ENCODE data around the gene HYLS1. TPM values are rescaled to one million over a fixed set of nuclear protein-coding genes. Genes with fewer than 3 reads are reported as not detected.

The HYLS1 gene
- total and polyA plus RNA-seq, 10 of the 15 experiments (the other 5 are each of a cell fraction or from before 2014, with no cell fraction given) = 11.7 to 35.1 (median 17.6) TPM

DNA sequence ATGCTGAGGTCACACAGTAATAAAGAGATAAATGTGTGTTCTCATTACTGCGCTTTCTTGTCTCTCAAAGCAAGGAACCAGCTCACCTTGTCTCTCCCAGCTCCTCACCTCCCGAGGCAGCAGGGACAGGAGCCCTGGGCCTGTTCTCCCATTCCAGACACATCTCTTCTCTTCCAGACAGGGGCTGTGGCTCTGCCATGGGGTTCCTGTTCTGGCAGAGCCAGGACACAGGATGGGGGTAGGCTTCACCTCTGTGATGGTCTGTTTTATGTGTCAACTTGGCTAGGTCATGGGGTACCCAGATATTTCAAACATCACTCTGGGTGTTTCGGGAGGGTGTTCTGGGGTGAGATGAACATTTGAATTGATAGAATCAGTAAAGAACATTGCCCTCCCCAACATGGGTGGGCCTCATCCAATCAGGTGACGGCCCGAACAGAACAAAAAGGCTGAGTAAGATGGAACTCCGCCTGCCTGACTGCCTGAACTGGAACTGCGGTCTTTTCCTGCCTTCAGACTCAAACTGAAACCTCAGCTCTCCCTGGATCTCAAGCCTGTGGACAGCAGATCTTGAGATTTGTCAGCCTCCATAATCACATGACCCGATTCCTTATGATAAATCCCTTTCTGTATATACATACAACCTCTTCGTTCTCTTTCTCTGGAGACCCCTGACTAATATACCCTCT, 56.3 kb downstream of the HYLS1 start (continued):
- TF ChIP-seq, protein P1, sequence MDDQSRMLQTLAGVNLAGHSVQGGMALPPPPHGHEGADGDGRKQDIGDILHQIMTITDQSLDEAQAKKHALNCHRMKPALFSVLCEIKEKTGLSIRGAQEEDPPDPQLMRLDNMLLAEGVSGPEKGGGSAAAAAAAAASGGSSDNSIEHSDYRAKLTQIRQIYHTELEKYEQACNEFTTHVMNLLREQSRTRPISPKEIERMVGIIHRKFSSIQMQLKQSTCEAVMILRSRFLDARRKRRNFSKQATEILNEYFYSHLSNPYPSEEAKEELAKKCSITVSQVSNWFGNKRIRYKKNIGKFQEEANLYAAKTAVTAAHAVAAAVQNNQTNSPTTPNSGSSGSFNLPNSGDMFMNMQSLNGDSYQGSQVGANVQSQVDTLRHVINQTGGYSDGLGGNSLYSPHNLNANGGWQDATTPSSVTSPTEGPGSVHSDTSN (IDR thresholded peaks at IDR 0.05; ENCODE audit: insufficient replicate concordance, low read depth, low read length) = no peak
- TF ChIP-seq BRCA1 (IDR thresholded peaks at IDR 0.05; ENCODE audit: low read depth, low read length) = no peak
- TF ChIP-seq, protein P2, sequence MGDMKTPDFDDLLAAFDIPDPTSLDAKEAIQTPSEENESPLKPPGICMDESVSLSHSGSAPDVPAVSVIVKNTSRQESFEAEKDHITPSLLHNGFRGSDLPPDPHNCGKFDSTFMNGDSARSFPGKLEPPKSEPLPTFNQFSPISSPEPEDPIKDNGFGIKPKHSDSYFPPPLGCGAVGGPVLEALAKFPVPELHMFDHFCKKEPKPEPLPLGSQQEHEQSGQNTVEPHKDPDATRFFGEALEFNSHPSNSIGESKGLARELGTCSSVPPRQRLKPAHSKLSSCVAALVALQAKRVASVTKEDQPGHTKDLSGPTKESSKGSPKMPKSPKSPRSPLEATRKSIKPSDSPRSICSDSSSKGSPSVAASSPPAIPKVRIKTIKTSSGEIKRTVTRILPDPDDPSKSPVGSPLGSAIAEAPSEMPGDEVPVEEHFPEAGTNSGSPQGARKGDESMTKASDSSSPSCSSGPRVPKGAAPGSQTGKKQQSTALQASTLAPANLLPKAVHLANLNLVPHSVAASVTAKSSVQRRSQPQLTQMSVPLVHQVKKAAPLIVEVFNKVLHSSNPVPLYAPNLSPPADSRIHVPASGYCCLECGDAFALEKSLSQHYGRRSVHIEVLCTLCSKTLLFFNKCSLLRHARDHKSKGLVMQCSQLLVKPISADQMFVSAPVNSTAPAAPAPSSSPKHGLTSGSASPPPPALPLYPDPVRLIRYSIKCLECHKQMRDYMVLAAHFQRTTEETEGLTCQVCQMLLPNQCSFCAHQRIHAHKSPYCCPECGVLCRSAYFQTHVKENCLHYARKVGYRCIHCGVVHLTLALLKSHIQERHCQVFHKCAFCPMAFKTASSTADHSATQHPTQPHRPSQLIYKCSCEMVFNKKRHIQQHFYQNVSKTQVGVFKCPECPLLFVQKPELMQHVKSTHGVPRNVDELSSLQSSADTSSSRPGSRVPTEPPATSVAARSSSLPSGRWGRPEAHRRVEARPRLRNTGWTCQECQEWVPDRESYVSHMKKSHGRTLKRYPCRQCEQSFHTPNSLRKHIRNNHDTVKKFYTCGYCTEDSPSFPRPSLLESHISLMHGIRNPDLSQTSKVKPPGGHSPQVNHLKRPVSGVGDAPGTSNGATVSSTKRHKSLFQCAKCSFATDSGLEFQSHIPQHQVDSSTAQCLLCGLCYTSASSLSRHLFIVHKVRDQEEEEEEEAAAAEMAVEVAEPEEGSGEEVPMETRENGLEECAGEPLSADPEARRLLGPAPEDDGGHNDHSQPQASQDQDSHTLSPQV (IDR thresholded peaks at IDR 0.05) = no peak

DNA sequence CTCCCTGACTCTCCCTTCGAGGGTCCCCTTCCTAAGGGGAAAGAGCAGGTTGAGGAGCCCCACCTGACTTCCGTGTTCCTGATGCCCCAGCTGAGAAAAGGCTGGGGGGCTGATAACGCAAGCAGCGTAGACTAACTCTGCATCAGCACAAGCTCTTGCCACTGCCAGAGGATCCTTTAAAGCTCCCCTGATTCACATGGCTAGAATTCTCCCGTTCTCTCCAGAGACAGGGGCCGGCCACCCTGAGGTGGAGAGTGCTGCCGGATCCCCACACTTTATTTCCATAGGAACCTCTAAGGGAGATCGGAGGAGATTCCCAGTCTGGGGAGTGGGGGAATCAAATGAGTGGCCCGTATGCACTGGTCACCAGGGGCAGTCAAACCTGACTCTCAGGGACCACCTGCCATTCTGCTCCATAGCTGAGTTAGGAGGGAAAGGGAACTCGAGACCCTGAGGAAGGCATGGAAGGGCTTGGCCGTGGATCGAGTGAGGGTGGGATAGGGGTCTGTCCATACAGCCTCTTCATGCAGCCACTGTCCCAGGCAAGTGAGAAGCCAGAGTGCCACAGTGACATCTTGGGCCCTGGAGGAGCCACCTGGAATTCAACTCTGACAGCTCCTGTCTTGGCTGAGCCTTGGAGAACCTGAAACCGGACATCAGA, 57.0 kb downstream of the HYLS1 start:
- intact Hi-C loops (cut with micrococcal nuclease; ENCODE audit: unreplicated experiment) (no loop called here), in situ Hi-C loops (cut with MboI) (no loop called here)
- no peaks in the 10 kb centered on the region for H3K36me3 ChIP-seq (ENCODE audit: control insufficient read depth in 2 of 2, insufficient read depth in 2 of 2, low read length in 1 of 2)
- H4K20me1 ChIP-seq (ENCODE audit: control insufficient read depth, insufficient read depth) = no peaks in the 10 kb centered on the region
- no peaks in the 10 kb centered on the region; a peak in 1 of 4 replicates for H3K27me3 ChIP-seq (replicated peaks in 1 of 2; ENCODE audit: control insufficient read depth in 2 of 2, insufficient read depth in 2 of 2, low read length in 1 of 2)
- H3K4me1 ChIP-seq (ENCODE audit: control insufficient read depth, insufficient read depth, low read length) = no peaks in the 10 kb centered on the region
- no peak for ATAC-seq
- ChIA-PET SMC1A (ENCODE audit: uncharacterized antibody, unreplicated experiment) (interaction anchor here (1.3 to 6.2 kb wide), 3 partner anchors 95 to 250 kb away, joined by 4 to 45 read pairs (median 5); no protein-coding TSS in a partner anchor), RAD21 (ENCODE audit: unreplicated experiment) (interaction anchor here (2.9 kb wide), 1 partner anchor 243 kb away, joined by 8 read pairs; no protein-coding TSS in a partner anchor), CTCF (interaction anchor here (0.5 to 12.1 kb wide), 5 partner anchors 9 to 246 kb away, joined by 3 to 220 read pairs (median 4); no protein-coding TSS in a partner anchor), POLR2A (interaction anchor here (1.0 kb wide), 1 partner anchor 54 kb away, joined by 3 read pairs; no protein-coding TSS in a partner anchor)
- H3K4me2 ChIP-seq (ENCODE audit: control insufficient read depth, insufficient read depth) = no peak overlapping the region
- FAIRE-seq = no peak
- no TSS peak for BruUV-seq (replicated peaks)
- 28% methylated on average over 13 of the region's 13 CpGs for WGBS (ENCODE audit: insufficient coverage, insufficient replicate concordance, low lambda C conversion rate, missing lambda C conversion rate)
- H3K79me2 ChIP-seq (ENCODE audit: control insufficient read depth, insufficient read depth, low read length) = no peaks in the 10 kb centered on the region
- no peak for DNase-seq (ENCODE audit: low read depth, low spot score)
- H3K9ac ChIP-seq (ENCODE audit: control insufficient read depth, insufficient read depth, low read length) = no peak overlapping the region
- no peak overlapping the region for H3K27ac ChIP-seq (ENCODE audit: control insufficient read depth, insufficient read depth)
- no peak overlapping the region for H2AFZ ChIP-seq (ENCODE audit: control insufficient read depth, low read depth, low read length)
- no peak overlapping the region for H3K4me3 ChIP-seq
- H3K9me3 ChIP-seq (replicated peaks; ENCODE audit: control insufficient read depth, insufficient read depth, low read length) = no peaks in the 10 kb centered on the region
- TF ChIP-seq, protein P3, sequence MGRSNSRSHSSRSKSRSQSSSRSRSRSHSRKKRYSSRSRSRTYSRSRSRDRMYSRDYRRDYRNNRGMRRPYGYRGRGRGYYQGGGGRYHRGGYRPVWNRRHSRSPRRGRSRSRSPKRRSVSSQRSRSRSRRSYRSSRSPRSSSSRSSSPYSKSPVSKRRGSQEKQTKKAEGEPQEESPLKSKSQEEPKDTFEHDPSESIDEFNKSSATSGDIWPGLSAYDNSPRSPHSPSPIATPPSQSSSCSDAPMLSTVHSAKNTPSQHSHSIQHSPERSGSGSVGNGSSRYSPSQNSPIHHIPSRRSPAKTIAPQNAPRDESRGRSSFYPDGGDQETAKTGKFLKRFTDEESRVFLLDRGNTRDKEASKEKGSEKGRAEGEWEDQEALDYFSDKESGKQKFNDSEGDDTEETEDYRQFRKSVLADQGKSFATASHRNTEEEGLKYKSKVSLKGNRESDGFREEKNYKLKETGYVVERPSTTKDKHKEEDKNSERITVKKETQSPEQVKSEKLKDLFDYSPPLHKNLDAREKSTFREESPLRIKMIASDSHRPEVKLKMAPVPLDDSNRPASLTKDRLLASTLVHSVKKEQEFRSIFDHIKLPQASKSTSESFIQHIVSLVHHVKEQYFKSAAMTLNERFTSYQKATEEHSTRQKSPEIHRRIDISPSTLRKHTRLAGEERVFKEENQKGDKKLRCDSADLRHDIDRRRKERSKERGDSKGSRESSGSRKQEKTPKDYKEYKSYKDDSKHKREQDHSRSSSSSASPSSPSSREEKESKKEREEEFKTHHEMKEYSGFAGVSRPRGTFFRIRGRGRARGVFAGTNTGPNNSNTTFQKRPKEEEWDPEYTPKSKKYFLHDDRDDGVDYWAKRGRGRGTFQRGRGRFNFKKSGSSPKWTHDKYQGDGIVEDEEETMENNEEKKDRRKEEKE (IDR thresholded peaks at IDR 0.05) = no peak
- TF ChIP-seq MYC (IDR thresholded peaks at IDR 0.05; ENCODE audit: insufficient read depth, insufficient read length, insufficient replicate concordance, low read length, severe bottlenecking) (no peak), TARDBP (IDR thresholded peaks at IDR 0.05; ENCODE audit: borderline replicate concordance) (no peak), CBFB (IDR thresholded peaks at IDR 0.05; ENCODE audit: low read depth) (no peak)
- TF ChIP-seq, protein P4, sequence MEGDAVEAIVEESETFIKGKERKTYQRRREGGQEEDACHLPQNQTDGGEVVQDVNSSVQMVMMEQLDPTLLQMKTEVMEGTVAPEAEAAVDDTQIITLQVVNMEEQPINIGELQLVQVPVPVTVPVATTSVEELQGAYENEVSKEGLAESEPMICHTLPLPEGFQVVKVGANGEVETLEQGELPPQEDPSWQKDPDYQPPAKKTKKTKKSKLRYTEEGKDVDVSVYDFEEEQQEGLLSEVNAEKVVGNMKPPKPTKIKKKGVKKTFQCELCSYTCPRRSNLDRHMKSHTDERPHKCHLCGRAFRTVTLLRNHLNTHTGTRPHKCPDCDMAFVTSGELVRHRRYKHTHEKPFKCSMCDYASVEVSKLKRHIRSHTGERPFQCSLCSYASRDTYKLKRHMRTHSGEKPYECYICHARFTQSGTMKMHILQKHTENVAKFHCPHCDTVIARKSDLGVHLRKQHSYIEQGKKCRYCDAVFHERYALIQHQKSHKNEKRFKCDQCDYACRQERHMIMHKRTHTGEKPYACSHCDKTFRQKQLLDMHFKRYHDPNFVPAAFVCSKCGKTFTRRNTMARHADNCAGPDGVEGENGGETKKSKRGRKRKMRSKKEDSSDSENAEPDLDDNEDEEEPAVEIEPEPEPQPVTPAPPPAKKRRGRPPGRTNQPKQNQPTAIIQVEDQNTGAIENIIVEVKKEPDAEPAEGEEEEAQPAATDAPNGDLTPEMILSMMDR (IDR thresholded peaks at IDR 0.05 in 2 of 3, conservative IDR thresholded peaks at IDR 0.05 in 1 of 3; ENCODE audit: control insufficient read depth in 2 of 3, extremely low read depth in 1 of 3, insufficient read depth in 1 of 3, low read depth in 3 of 3, low read length in 3 of 3) = no peak
